NCI-H526 (cell line): ENCODE results near the gene SLC6A1.
A peak's percentile ranks its signal among the peaks of the same experiment; 100 is the strongest.
"Not testable (repeated sequence)": the region's sequence is repeated elsewhere in the genome, so short reads cannot be mapped to it uniquely, and the experiment has no call there.

Source experiments
- DNase-seq, 2 experiments: peaks; one replicate each; lab custom pipeline; 2025; lab: John Stamatoyannopoulos, UW

The SLC6A1 gene

GRCh38 chr3:11060500-11061251 is 68.1 kb downstream of the SLC6A1 start:
- peak; percentile 32 to 78 for DNase-seq

GRCh38 chr3:11061268-11061871 is 68.8 kb downstream of the SLC6A1 start:
- peak in 1 of 2 experiments; percentile 26 for DNase-seq

GRCh38 chr3:11062704-11063103 is 70.2 kb downstream of the SLC6A1 start:
- no peak for DNase-seq

GRCh38 chr3:11071096-11071755 is 78.7 kb downstream of the SLC6A1 start:
- DNase-seq: no peak

- no peak for DNase-seq
Measured at GRCh38 chr3:11072631-11073030, 80.1 kb downstream of the SLC6A1 start.

- DNase-seq: no peak
Measured at GRCh38 chr3:11074011-11074410, 81.5 kb downstream of the SLC6A1 start.

GRCh38 chr3:11074451-11074850 is 81.9 kb downstream of the SLC6A1 start:
- DNase-seq: no peak

GRCh38 chr3:11075122-11075521 is 82.6 kb downstream of the SLC6A1 start:
- DNase-seq: not testable (repeated sequence)

- no peak for DNase-seq
Measured at GRCh38 chr3:11076711-11077110, 84.2 kb downstream of the SLC6A1 start.

- no peak for DNase-seq
Measured at GRCh38 chr3:11077466-11077865, 84.9 kb downstream of the SLC6A1 start.

GRCh38 chr3:11078826-11079515 is 86.4 kb downstream of the SLC6A1 start:
- no peak for DNase-seq

- DNase-seq: no peak
Measured at GRCh38 chr3:11080492-11080891, 87.9 kb downstream of the SLC6A1 start.

- no peak for DNase-seq
Measured at GRCh38 chr3:11084098-11084497, 91.5 kb downstream of the SLC6A1 start.

GRCh38 chr3:11084677-11085076 is 92.1 kb downstream of the SLC6A1 start:
- DNase-seq: no peak

GRCh38 chr3:11085093-11085840 is 92.7 kb downstream of the SLC6A1 start:
- DNase-seq: no peak

- DNase-seq: peak in 1 of 2 experiments; percentile 21
Measured at GRCh38 chr3:11086856-11087255, 94.3 kb downstream of the SLC6A1 start.

GRCh38 chr3:11088066-11088465 is 95.5 kb downstream of the SLC6A1 start:
- DNase-seq: no peak

GRCh38 chr3:11088831-11089230 is 96.3 kb downstream of the SLC6A1 start:
- DNase-seq: no peak
